Ishikawa (cell line): Measurements from ENCODE around the gene SMARCC1.

ENCODE experiments used
- CREB1 ChIP-seq: IDR thresholded peaks from 2 replicates; pipeline ENCODE4 v1.6.1; 2012; ENCODE audit warnings: low read depth
- EP300 ChIP-seq: IDR thresholded peaks from 2 replicates; pipeline ENCODE4 v1.6.1; 2012; ENCODE audit warnings: borderline replicate concordance
- TAF1 ChIP-seq: IDR thresholded peaks from 2 replicates; pipeline ENCODE4 v1.6.1; 2012; ENCODE audit warnings: low read depth, mild to moderate bottlenecking
- USF1 ChIP-seq: IDR thresholded peaks from 2 replicates; pipeline ENCODE4 v1.6.1; 2012

GRCh38 chr3:47554335-47554734 lies 227.4 kb downstream of the SMARCC1 start:
- no peak for TF ChIP-seq TAF1
- no peak for TF ChIP-seq EP300
- TF ChIP-seq CREB1: no peak
- TF ChIP-seq USF1: no peak
